Testis (tissue), 3 donors: Measurements from ENCODE around the gene ULK4. TPM values are rescaled to one million over a fixed set of nuclear protein-coding genes. Genes with fewer than 3 reads are reported as not detected.

Experiments
- DNase-seq: peaks from one replicate; pipeline ENCODE4 v3.0.0-alpha.2; 2019
- H3K27ac ChIP-seq, 2 donors: fragments of 200-600 bp; sonication (generic); one replicate each; pipeline ENCODE4 v1.5.1; 2019
- H3K27me3 ChIP-seq: fragments of 200-600 bp; sonication (generic); one replicate; pipeline ENCODE4 v1.5.1; 2019
- H3K36me3 ChIP-seq: fragments of 200-600 bp; sonication (generic); one replicate; pipeline ENCODE4 v1.5.1; 2017; ENCODE audit warnings: low read depth; ENCODE audit errors: missing control alignments
- H3K4me1 ChIP-seq: fragments of 200-600 bp; sonication (generic); one replicate; pipeline ENCODE4 v1.5.1; 2019
- H3K4me3 ChIP-seq, 2 donors: fragments of 200-600 bp; sonication (generic); one replicate each; pipeline ENCODE4 v1.5.1; 2017 to 2019
- H3K9me3 ChIP-seq: fragments of 200-600 bp; sonication (generic); one replicate; pipeline ENCODE4 v1.5.1; 2017
- POLR2A ChIP-seq: fragments of 450-650 bp; IDR thresholded peaks from one replicate; pipeline ENCODE4 v1.6.1; 2017; ENCODE audit warnings: antibody characterized with exemption, mild to moderate bottlenecking, moderate library complexity
- WGBS, 2 donors: methylation state at CpG; one replicate each; pipeline ENCODE4 v1.1.5; 2018; 5-methylcytosine and 5-hydroxymethylcytosine counted together
- intact Hi-C: fragments of 100-400 bp; cut with DNase I; formaldehyde crosslinking; loops from one replicate; pipeline ENCODE4 v1.15.1; 2023; ENCODE audit warnings: low total_unique reads
- polyA plus RNA-seq: library from polyadenylated mRNA; stranded (reverse); fragments of 350-450 nt; fragmentation: Illumina TruSeq; extraction: RNeasy Lipid Tissue Mini Kit (QIAGEN cat#74804); gene quantifications from one replicate; pipeline ENCODE4 v1.2.3, GENCODE V29; 2014; ENCODE audit warnings: low read depth, low replicate concordance; ENCODE audit not compliant: insufficient read depth
- total RNA-seq, 2 donors: library from RNA; depleted of rRNA; stranded (reverse); fragments of >200 nt; gene quantifications; one replicate each; pipeline ENCODE4 v1.2.3, GENCODE V29; 2016
- TF ChIP-seq, protein P1 (sequence below), 3 experiments: fragments of 450-650 bp in 2 of 3; fragments of 200-600 bp in 1 of 3; sonication (generic) in 1 of 3; IDR thresholded peaks; one replicate each; pipeline ENCODE4 v1.5.1; 2016 to 2019; ENCODE audit warnings: antibody characterized with exemption in 3 of 3, mild to moderate bottlenecking in 2 of 3, moderate library complexity in 1 of 3

ULK4 gene
- total and polyA plus RNA-seq, 3 donors from 2014 or later = 45.7 to 91.6 (median 47.4) TPM

DNA sequence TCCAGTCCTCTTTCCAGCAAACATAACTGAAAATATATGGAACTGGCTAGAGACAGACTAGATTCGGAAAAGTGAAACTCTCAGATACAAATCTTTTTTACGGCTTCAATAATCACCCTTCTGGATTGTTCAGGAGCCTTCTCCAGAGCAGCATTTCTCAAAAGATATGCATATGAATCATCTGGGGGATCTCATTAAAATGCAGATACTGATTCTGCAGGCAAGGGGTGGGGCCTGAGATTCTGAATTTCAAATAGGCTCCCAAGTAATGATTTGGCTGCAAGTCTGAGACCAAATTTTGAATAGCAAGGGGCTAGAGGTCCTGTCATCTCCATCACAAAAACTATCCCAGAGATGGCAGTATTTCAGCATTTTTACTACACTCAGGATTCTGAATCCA lies 597.2 kb downstream of the ULK4 start:
- H3K36me3 ChIP-seq = no peaks in the 10 kb centered on the region
- 74 to 86% methylated on average over 2 of the region's 2 CpGs for WGBS, 2 donors
- intact Hi-C loops = no loop called here

DNA sequence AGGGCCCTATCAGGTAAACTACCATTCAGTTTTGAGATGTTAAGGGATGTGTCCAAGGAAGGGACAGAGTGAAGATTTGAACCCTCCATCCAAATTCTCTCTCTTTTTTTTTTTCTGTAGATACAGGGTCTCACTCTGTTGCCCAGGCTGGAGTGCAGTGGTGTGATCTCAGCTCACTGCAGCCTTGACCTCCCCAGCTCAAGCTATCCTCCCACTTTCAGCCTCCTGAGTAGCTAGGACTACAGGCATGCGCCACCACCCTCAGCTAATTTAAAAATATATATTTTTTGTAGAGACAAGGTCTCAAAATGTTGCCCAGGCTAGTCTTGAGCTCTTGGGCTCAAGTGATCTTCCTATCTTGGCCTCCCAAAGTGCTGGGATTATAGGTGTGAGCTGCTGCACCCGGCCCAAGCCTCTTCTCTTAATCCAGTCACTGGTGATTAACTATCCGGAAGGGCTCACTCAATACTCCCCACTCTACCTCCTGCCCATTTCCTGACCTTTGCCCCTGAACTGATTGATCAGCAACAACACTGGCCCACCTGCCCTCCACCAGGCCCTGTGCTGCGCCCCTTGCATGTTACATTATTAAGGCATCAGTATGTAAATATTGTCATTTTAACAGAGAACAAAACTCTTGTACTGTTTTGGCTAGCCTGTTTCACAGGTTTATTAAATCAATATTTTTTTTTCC lies 597.9 kb downstream of the ULK4 start:
- intact Hi-C loops = no loop called here
- 85 to 89% methylated on average over 4 of the region's 4 CpGs for WGBS, 2 donors
- TF ChIP-seq, protein P1, sequence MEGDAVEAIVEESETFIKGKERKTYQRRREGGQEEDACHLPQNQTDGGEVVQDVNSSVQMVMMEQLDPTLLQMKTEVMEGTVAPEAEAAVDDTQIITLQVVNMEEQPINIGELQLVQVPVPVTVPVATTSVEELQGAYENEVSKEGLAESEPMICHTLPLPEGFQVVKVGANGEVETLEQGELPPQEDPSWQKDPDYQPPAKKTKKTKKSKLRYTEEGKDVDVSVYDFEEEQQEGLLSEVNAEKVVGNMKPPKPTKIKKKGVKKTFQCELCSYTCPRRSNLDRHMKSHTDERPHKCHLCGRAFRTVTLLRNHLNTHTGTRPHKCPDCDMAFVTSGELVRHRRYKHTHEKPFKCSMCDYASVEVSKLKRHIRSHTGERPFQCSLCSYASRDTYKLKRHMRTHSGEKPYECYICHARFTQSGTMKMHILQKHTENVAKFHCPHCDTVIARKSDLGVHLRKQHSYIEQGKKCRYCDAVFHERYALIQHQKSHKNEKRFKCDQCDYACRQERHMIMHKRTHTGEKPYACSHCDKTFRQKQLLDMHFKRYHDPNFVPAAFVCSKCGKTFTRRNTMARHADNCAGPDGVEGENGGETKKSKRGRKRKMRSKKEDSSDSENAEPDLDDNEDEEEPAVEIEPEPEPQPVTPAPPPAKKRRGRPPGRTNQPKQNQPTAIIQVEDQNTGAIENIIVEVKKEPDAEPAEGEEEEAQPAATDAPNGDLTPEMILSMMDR (IDR thresholded peaks at IDR 0.05) = no peak
- TF ChIP-seq POLR2A = no peak

More for the DNA sequence above, 597.2 kb downstream of the ULK4 start:
- no peak overlapping the region for H3K4me3 ChIP-seq
- H3K27me3 ChIP-seq = no peaks in the 10 kb centered on the region
- H3K27ac ChIP-seq = no peak overlapping the region
- no peak for DNase-seq
- no peak for TF ChIP-seq POLR2A
- TF ChIP-seq, protein P1 (IDR thresholded peaks at IDR 0.05) = no peak
- no peaks in the 10 kb centered on the region for H3K9me3 ChIP-seq
- H3K4me1 ChIP-seq = peaks cover 4% of the 10 kb centered on the region

DNA sequence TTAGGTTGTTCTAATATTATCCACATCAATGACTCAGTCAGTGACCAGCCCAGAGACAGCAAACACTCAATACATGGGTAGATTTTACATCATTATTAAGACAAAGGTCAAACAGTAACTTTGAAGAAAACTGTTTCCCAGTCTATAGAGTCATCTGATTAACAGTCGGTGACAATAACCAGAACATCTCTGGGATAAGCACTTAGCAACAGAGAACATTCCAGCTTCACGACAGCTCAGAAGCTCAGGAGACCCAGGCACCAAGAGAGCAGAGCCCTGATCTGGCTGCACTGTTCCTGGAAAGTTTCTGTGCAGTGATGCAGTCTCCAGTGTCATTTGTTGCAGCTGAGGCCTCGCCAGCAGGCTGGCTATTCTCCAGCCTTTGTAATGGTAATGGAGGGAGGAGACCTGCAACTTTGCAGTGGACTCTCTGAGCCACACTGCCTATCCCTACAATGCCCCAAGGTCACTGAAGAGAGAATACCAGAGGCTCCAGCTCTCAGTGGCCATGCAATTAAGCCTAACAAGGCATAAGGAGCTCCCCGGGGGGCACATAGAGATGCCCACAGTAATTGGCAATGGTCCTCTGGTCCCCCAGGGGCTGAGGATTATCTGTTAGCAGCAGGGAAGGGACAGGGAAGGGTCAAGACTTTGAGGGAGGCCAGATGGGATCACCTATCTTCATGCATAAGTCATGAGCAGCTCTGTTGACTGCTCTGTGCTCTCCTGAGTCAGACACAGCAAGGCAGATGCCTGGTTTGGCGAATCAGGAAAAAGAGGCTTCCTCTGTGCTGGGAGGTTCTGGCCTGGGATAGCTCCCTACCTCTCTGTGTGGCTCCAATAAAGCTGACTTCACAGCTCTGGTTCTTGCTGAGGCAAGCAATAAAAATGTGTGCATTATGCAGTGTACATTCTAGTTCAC lies 599.0 kb downstream of the ULK4 start:
- Histone ChIP-seq H3K27ac (no peak overlapping the region), H3K4me3 (no peak overlapping the region)
- WGBS, 2 donors = 56 to 57% methylated on average over 5 of the region's 5 CpGs

More for the DNA sequence above, 597.9 kb downstream of the ULK4 start:
- H3K4me1 ChIP-seq = peaks cover 4% of the 10 kb centered on the region
- H3K36me3 ChIP-seq = no peaks in the 10 kb centered on the region
- DNase-seq = no peak
- no peaks in the 10 kb centered on the region for H3K27me3 ChIP-seq
- no peak overlapping the region for H3K4me3 ChIP-seq
- H3K9me3 ChIP-seq = no peaks in the 10 kb centered on the region
- H3K27ac ChIP-seq = no peak overlapping the region

DNA sequence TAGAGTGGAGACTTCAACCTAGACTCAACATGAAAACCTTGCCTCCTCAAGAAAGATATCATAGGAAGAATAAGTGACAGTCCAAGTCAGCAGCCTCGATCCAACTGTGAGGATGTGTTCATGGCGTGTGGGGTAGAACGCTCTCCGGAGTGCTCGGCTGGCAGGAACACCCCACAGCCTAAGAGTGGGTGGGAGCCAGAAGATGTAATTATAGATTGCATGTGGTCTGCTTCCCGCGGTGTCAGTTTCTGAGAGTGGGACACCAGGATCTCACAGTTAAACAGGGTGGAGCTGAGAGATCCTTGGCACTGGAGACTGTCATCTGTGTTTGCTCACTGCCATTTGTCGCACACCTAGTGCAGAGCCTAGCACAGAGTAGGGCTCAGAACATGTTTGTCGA lies 604.6 kb downstream of the ULK4 start:
- H3K27me3 ChIP-seq = no peaks in the 10 kb centered on the region
- 90 to 91% methylated on average over 9 of the region's 9 CpGs for WGBS, 2 donors
- no peak overlapping the region for H3K27ac ChIP-seq
- no peak overlapping the region for H3K4me3 ChIP-seq
- no peaks in the 10 kb centered on the region for H3K36me3 ChIP-seq
- no peak for TF ChIP-seq POLR2A
- TF ChIP-seq, protein P1 (IDR thresholded peaks at IDR 0.05) = no peak
- DNase-seq = no peak
- no peaks in the 10 kb centered on the region for H3K9me3 ChIP-seq
- no peaks in the 10 kb centered on the region for H3K4me1 ChIP-seq
- intact Hi-C loops = no loop called here

More for the DNA sequence above, 599.0 kb downstream of the ULK4 start:
- Histone ChIP-seq H3K36me3 (no peaks in the 10 kb centered on the region), H3K27me3 (no peaks in the 10 kb centered on the region), H3K9me3 (no peaks in the 10 kb centered on the region), H3K4me1 (peaks cover 4% of the 10 kb centered on the region)
- intact Hi-C loops = no loop called here
- DNase-seq = no peak
- no peak for TF ChIP-seq POLR2A
- TF ChIP-seq, protein P1 (IDR thresholded peaks at IDR 0.05) = no peak
